GM23338 (cell line): ENCODE data around the gene ANKRD62.

Experiments
- CTCF ChIP-seq, 2 experiments: fragments of 200-600 bp in 1 of 2; sonication (generic) in 1 of 2; conservative IDR thresholded peaks; 2 replicates each; pipeline versions ENCODE4 v1.5.1 to v1.6.1; 2016 to 2017; ENCODE audit warnings: antibody characterized with exemption in 2 of 2, low read depth in 2 of 2, mild to moderate bottlenecking in 2 of 2, moderate library complexity in 1 of 2
- EZH2 ChIP-seq: fragments of 200-600 bp; sonication (generic); IDR thresholded peaks from one replicate; pipeline ENCODE4 v1.8.0; 2017; ENCODE audit warnings: antibody characterized with exemption, mild to moderate bottlenecking, low read depth; ENCODE audit not compliant: unreplicated experiment
- EZH2phosphoT487 ChIP-seq: fragments of 200-600 bp; sonication (generic); IDR thresholded peaks from one replicate; pipeline ENCODE4 v1.8.1; 2018; ENCODE audit warnings: antibody characterized with exemption; ENCODE audit not compliant: unreplicated experiment
- NANOG ChIP-seq: IDR thresholded peaks from 2 replicates; pipeline ENCODE4 v1.6.1; 2016; ENCODE audit warnings: antibody characterized with exemption, borderline replicate concordance
- POLR2AphosphoS5 ChIP-seq: IDR thresholded peaks from 2 replicates; pipeline ENCODE4 v1.6.1; 2016; ENCODE audit warnings: antibody characterized with exemption, low read depth
- REST ChIP-seq: IDR thresholded peaks from one replicate; pipeline ENCODE4 v1.6.1; 2018; ENCODE audit warnings: antibody characterized with exemption; ENCODE audit not compliant: unreplicated experiment

- TF ChIP-seq REST = no peak
- peak; percentile 51 to 55 for TF ChIP-seq CTCF (conservative IDR thresholded peaks at IDR 0.05; ENCODE audit: low read depth in 2 of 2)
- no peak for TF ChIP-seq POLR2AphosphoS5
- TF ChIP-seq EZH2phosphoT487 = no peak
- TF ChIP-seq EZH2 = no peak
- TF ChIP-seq NANOG = no peak
Measured at GRCh38 chr18:12057419-12058039, 36.1 kb upstream of the ANKRD62 start.
